Stomach (tissue), 9 donors: ENCODE results near the gene IGFN1. TPM values are rescaled to one million over a fixed set of nuclear protein-coding genes. Genes with fewer than 3 reads are reported as not detected.

ENCODE experiments used
- DNase-seq, 2 donors: peaks; one replicate each; pipeline versions ENCODE4 v3.0.0 to v3.0.0-alpha.2; 2013 to 2019
- H3K27ac ChIP-seq, 5 donors: fragments of 200-600 bp in 4 of 5; sonication (generic) in 4 of 5; one replicate each; pipeline ENCODE4 v1.5.1; 2013 to 2019; ENCODE audit warnings: mild to moderate bottlenecking in 1 of 5, moderate library complexity in 1 of 5
- H3K27me3 ChIP-seq, 3 donors: fragments of 200-600 bp; sonication (generic); one replicate each; pipeline ENCODE4 v1.5.1; 2017 to 2019; ENCODE audit warnings: mixed run types in 1 of 3
- H3K36me3 ChIP-seq, 4 donors: fragments of 200-600 bp; sonication (generic); 1 replicate in 3 of 4; 2 replicates in 1 of 4; pipeline ENCODE4 v1.5.1; 2016 to 2019
- H3K4me1 ChIP-seq, 4 donors: fragments of 200-600 bp; sonication (generic); one replicate each; pipeline ENCODE4 v1.5.1; 2016 to 2019
- H3K4me3 ChIP-seq, 4 donors: fragments of 200-600 bp; sonication (generic) in 3 of 4; one replicate each; pipeline ENCODE4 v1.5.1; 2016 to 2019; ENCODE audit warnings: mild to moderate bottlenecking in 1 of 4
- H3K9me3 ChIP-seq, 4 donors: fragments of 200-600 bp; sonication (generic); one replicate each; pipeline ENCODE4 v1.5.1; 2016 to 2019
- CTCF ChIP-seq, 7 experiments: fragments of 450-650 bp in 4 of 7; fragments of 200-600 bp in 3 of 7; sonication (generic) in 3 of 7; IDR thresholded peaks; one replicate each; pipeline ENCODE4 v1.5.1; 2016 to 2019; ENCODE audit warnings: antibody characterized with exemption in 7 of 7, control low read depth in 2 of 7, mild to moderate bottlenecking in 1 of 7
- EP300 ChIP-seq: sonication (generic); formaldehyde crosslinking; IDR thresholded peaks from one replicate; pipeline ENCODE4 v1.6.1; 2017; ENCODE audit warnings: antibody characterized with exemption
- POLR2A ChIP-seq, 4 donors: fragments of 450-650 bp; IDR thresholded peaks; one replicate each; pipeline ENCODE4 v1.6.1; 2016; ENCODE audit warnings: antibody characterized with exemption in 4 of 4, control low read depth in 2 of 4, mild to moderate bottlenecking in 1 of 4, moderate library complexity in 1 of 4
- POLR2AphosphoS5 ChIP-seq, 3 donors: sonication (generic); formaldehyde crosslinking; IDR thresholded peaks; one replicate each; pipeline ENCODE4 v1.6.1; 2016; ENCODE audit warnings: antibody characterized with exemption in 3 of 3
- WGBS, 5 donors: extraction: QIAGEN DNeasy Blood & Tissue Kit in 3 of 5; methylation state at CpG; one replicate each; pipeline versions ENCODE4 v1.1.5 to v1.1.7; 2013 to 2018; 5-methylcytosine and 5-hydroxymethylcytosine counted together
- intact Hi-C: fragments of 100-400 bp; cut with DNase I; formaldehyde crosslinking; loops from one replicate; pipeline ENCODE4 v1.15.1; 2023; ENCODE audit warnings: low total_unique reads
- polyA plus RNA-seq, 3 donors: library from polyadenylated mRNA; stranded (reverse); fragments of 200-250 nt; gene quantifications; one replicate each; pipeline ENCODE4 v1.2.3, GENCODE V29; 2013
- total RNA-seq, 5 donors: library from RNA; depleted of rRNA; stranded (reverse); fragments of >200 nt; gene quantifications; one replicate each; pipeline versions ENCODE4 v1.1.0 to v1.2.3, GENCODE V29; 2014 to 2016
- donor health status: healthy with polysubstance abuse.
- donor health status: Bipolar disorder and iron deficiency.
- donor health status: healthy.

Gene IGFN1
- total and polyA plus RNA-seq, 8 donors = under 0.01 to 0.55 (median 0.05) TPM; not detected in 3

GRCh38 chr1:201214886-201215285, 24.3 kb downstream of the IGFN1 start:
- Histone ChIP-seq H3K4me3 (no peak overlapping the region), H3K27me3 (peaks cover 0 to 11% (median 0%) of the 10 kb centered on the region in 3 donors), H3K27ac (no peak overlapping the region), H3K4me1 (no peaks in the 10 kb centered on the region), H3K9me3 (no peaks in the 10 kb centered on the region), H3K36me3 (no peaks in the 10 kb centered on the region)
- peak in 1 of 2 donors; percentile 17 for DNase-seq
- WGBS, 5 donors = 75 to 92% (median 77%) methylated on average over 5 of the region's 5 CpGs
- intact Hi-C loops = no loop called here
- TF ChIP-seq CTCF (IDR thresholded peaks at IDR 0.05) (no peak), POLR2A (IDR thresholded peaks at IDR 0.05) (no peak), EP300 (no peak)

- H3K9me3 ChIP-seq = no peaks in the 10 kb centered on the region
- no peak for DNase-seq
- H3K4me3 ChIP-seq = no peak overlapping the region
- no peaks in the 10 kb centered on the region for H3K36me3 ChIP-seq
- no peaks in the 10 kb centered on the region for H3K4me1 ChIP-seq
- no peak overlapping the region for H3K27ac ChIP-seq
- TF ChIP-seq POLR2A (IDR thresholded peaks at IDR 0.05) (no peak), EP300 (no peak), CTCF (IDR thresholded peaks at IDR 0.05) (no peak), POLR2AphosphoS5 (IDR thresholded peaks at IDR 0.05) (no peak)
- WGBS, 5 donors = 82 to 94% (median 85%) methylated on average over 9 to 12 of the region's 12 CpGs
- intact Hi-C loops = no loop called here
- peaks cover 0 to 11% (median 0%) of the 10 kb centered on the region in 3 donors for H3K27me3 ChIP-seq
Measured at GRCh38 chr1:201215531-201216357, 25.1 kb downstream of the IGFN1 start.

- Histone ChIP-seq H3K36me3 (no peaks in the 10 kb centered on the region), H3K4me3 (no peak overlapping the region), H3K4me1 (no peaks in the 10 kb centered on the region), H3K27ac (no peak overlapping the region), H3K9me3 (no peaks in the 10 kb centered on the region), H3K27me3 (peaks cover 0 to 11% (median 0%) of the 10 kb centered on the region in 3 donors)
- intact Hi-C loops = no loop called here
- 71 to 87% (median 82%) methylated on average over 18 to 20 of the region's 20 CpGs for WGBS, 5 donors
- TF ChIP-seq POLR2AphosphoS5 (IDR thresholded peaks at IDR 0.05) = no peak
- TF ChIP-seq EP300 = no peak
- TF ChIP-seq CTCF (IDR thresholded peaks at IDR 0.05) = no peak
- DNase-seq = no peak
Measured at GRCh38 chr1:201216395-201217085, 25.9 kb downstream of the IGFN1 start.

- no peak for TF ChIP-seq POLR2AphosphoS5 (IDR thresholded peaks at IDR 0.05)
- no peak for TF ChIP-seq POLR2A (IDR thresholded peaks at IDR 0.05)
- TF ChIP-seq CTCF (IDR thresholded peaks at IDR 0.05) = no peak
- no peak for TF ChIP-seq EP300
- no peak for DNase-seq
- H3K4me3 ChIP-seq = no peak overlapping the region
- H3K36me3 ChIP-seq = no peaks in the 10 kb centered on the region
- H3K27me3 ChIP-seq = peaks cover 0 to 11% (median 0%) of the 10 kb centered on the region in 3 donors
- WGBS, 5 donors = 85 to 94% (median 88%) methylated on average over 13 to 14 of the region's 14 CpGs
- intact Hi-C loops = no loop called here
- no peaks in the 10 kb centered on the region for H3K9me3 ChIP-seq
- H3K4me1 ChIP-seq = no peaks in the 10 kb centered on the region
- H3K27ac ChIP-seq = no peak overlapping the region
Measured at GRCh38 chr1:201217146-201217545, 26.5 kb downstream of the IGFN1 start.
